Esophagus squamous epithelium (tissue), 5 donors: ENCODE results near the gene DCST2. TPM values are rescaled to one million over a fixed set of nuclear protein-coding genes. Genes with fewer than 3 reads are reported as not detected.

Experiments
- DNase-seq: peaks from one replicate; lab custom pipeline; 2025; lab: John Stamatoyannopoulos, UW
- H3K27ac ChIP-seq, 4 donors: fragments of 200-600 bp; sonication (generic); one replicate each; pipeline ENCODE4 v1.5.1; 2016 to 2019; ENCODE audit warnings: mild to moderate bottlenecking in 1 of 4
- H3K27me3 ChIP-seq, 4 donors: fragments of 200-600 bp; sonication (generic); 1 replicate in 3 of 4; 2 replicates in 1 of 4; pipeline versions ENCODE4 v1.5.1 to v1.6.0; 2017 to 2021; ENCODE audit warnings: antibody characterized with exemption in 1 of 4
- H3K36me3 ChIP-seq, 3 donors: fragments of 200-600 bp; sonication (generic); one replicate each; pipeline ENCODE4 v1.5.1; 2016 to 2019
- H3K4me1 ChIP-seq, 3 donors: fragments of 200-600 bp; sonication (generic); one replicate each; pipeline ENCODE4 v1.5.1; 2017 to 2019
- H3K4me3 ChIP-seq, 4 donors: fragments of 200-600 bp; sonication (generic); 1 replicate in 3 of 4; 2 replicates in 1 of 4; pipeline ENCODE4 v1.5.1; 2016 to 2019; ENCODE audit warnings: mild to moderate bottlenecking in 2 of 4, moderate library complexity in 1 of 4
- H3K9me3 ChIP-seq, 3 donors: fragments of 200-600 bp; sonication (generic); one replicate each; pipeline ENCODE4 v1.5.1; 2016 to 2019
- CTCF ChIP-seq, 6 experiments: fragments of 450-650 bp in 4 of 6; fragments of 200-600 bp in 2 of 6; sonication (generic) in 2 of 6; IDR thresholded peaks; one replicate each; pipeline ENCODE4 v1.5.1; 2016 to 2019; ENCODE audit warnings: antibody characterized with exemption in 6 of 6, mild to moderate bottlenecking in 4 of 6, moderate library complexity in 4 of 6
- POLR2A ChIP-seq, 4 donors: fragments of 450-650 bp; IDR thresholded peaks; one replicate each; pipeline ENCODE4 v1.6.1; 2017; ENCODE audit warnings: antibody characterized with exemption in 4 of 4, mild to moderate bottlenecking in 4 of 4, moderate library complexity in 3 of 4
- WGBS, 2 donors: methylation state at CpG; one replicate each; pipeline ENCODE4 v1.1.5; 2018; 5-methylcytosine and 5-hydroxymethylcytosine counted together
- intact Hi-C: fragments of 100-400 bp; cut with DNase I; formaldehyde crosslinking; loops from one replicate; pipeline ENCODE4 v1.15.0; 2022
- total RNA-seq, 4 donors: library from RNA; depleted of rRNA; stranded (reverse); fragments of >200 nt; gene quantifications; one replicate each; pipeline ENCODE4 v1.1.0, GENCODE V29; 2016
- donor health status: DM: yes; HTN: yes; CAD: no.

The DCST2 gene
- total RNA-seq, 4 donors from 2014 or later, result 0.11 to 8.2 (median 0.18) TPM

- H3K36me3 ChIP-seq, result no peaks in the 10 kb centered on the region
- H3K27ac ChIP-seq, result no peak overlapping the region
- H3K4me3 ChIP-seq, result no peak overlapping the region
- WGBS, 2 donors, result 72 to 91% methylated on average over 6 to 9 of the region's 16 CpGs
- H3K9me3 ChIP-seq, result no peaks in the 10 kb centered on the region
- TF ChIP-seq CTCF (IDR thresholded peaks at IDR 0.05), result no peak
- TF ChIP-seq POLR2A (IDR thresholded peaks at IDR 0.05), result no peak
- intact Hi-C loops, result no loop called here
- no peak for DNase-seq
- no peaks in the 10 kb centered on the region for H3K27me3 ChIP-seq
- H3K4me1 ChIP-seq, result peaks cover 6 to 31% (median 13%) of the 10 kb centered on the region in 3 donors
These were observed 3.9 kb downstream of the DCST2 start for GRCh38 chr1:155029513-155030242.

GRCh38 chr1:155026588-155026987, 7.0 kb downstream of the DCST2 start:
- H3K4me1 ChIP-seq, result peaks cover 0 to 36% (median 11%) of the 10 kb centered on the region in 3 donors
- intact Hi-C loops, result no loop called here
- peak overlapping the region in 1 of 4 donors; percentile 11 for H3K27ac ChIP-seq
- no peak overlapping the region for H3K4me3 ChIP-seq
- WGBS, 2 donors, result 35 to 71% methylated on average over 2 to 6 of the region's 6 CpGs
- TF ChIP-seq CTCF (IDR thresholded peaks at IDR 0.05) (no peak), POLR2A (IDR thresholded peaks at IDR 0.05) (no peak)
- H3K36me3 ChIP-seq, result no peaks in the 10 kb centered on the region
- no peaks in the 10 kb centered on the region for H3K27me3 ChIP-seq
- no peak for DNase-seq
- no peaks in the 10 kb centered on the region for H3K9me3 ChIP-seq

- no peak for TF ChIP-seq CTCF (IDR thresholded peaks at IDR 0.05)
- no peak for TF ChIP-seq POLR2A (IDR thresholded peaks at IDR 0.05)
- DNase-seq, result no peak
- peak overlapping the region in 1 of 4 donors; percentile 11 for H3K27ac ChIP-seq
- H3K9me3 ChIP-seq, result no peaks in the 10 kb centered on the region
- H3K4me3 ChIP-seq, result no peak overlapping the region
- H3K27me3 ChIP-seq, result no peaks in the 10 kb centered on the region
- 33% methylated on average over 2 to 4 of the region's 9 CpGs for WGBS, 2 donors
- intact Hi-C loops, result no loop called here
- H3K36me3 ChIP-seq, result no peaks in the 10 kb centered on the region
- peaks cover 0 to 40% (median 11%) of the 10 kb centered on the region in 3 donors for H3K4me1 ChIP-seq
These were observed 7.4 kb downstream of the DCST2 start for GRCh38 chr1:155026154-155026553.

- no peak for DNase-seq
- Histone ChIP-seq H3K36me3 (peaks cover 0 to 2% (median 0%) of the 10 kb centered on the region in 3 donors), H3K27me3 (no peaks in the 10 kb centered on the region), H3K27ac (no peak overlapping the region), H3K4me1 (peaks cover 1 to 57% (median 17%) of the 10 kb centered on the region in 3 donors), H3K4me3 (no peak overlapping the region), H3K9me3 (no peaks in the 10 kb centered on the region)
- TF ChIP-seq POLR2A (IDR thresholded peaks at IDR 0.05), result no peak
- TF ChIP-seq CTCF (IDR thresholded peaks at IDR 0.05), result no peak
- WGBS, 2 donors, result 71 to 87% methylated on average over 3 to 9 of the region's 9 CpGs
- intact Hi-C loops, result no loop called here
These were observed 9.3 kb downstream of the DCST2 start for GRCh38 chr1:155024315-155024714.

GRCh38 chr1:155023627-155024026, 10.0 kb downstream of the DCST2 start:
- Histone ChIP-seq H3K27me3 (no peaks in the 10 kb centered on the region), H3K9me3 (no peaks in the 10 kb centered on the region), H3K4me1 (peaks cover 8 to 64% (median 22%) of the 10 kb centered on the region in 3 donors), H3K4me3 (no peak overlapping the region), H3K36me3 (peaks cover 0 to 9% (median 0%) of the 10 kb centered on the region in 3 donors), H3K27ac (no peak overlapping the region)
- intact Hi-C loops, result no loop called here
- TF ChIP-seq POLR2A (IDR thresholded peaks at IDR 0.05), result no peak
- no peak for TF ChIP-seq CTCF (IDR thresholded peaks at IDR 0.05)
- WGBS, 2 donors, result 78 to 79% methylated on average over 4 to 5 of the region's 5 CpGs
- no peak for DNase-seq
